ENCODE results near the gene DRICH1. TPM values are rescaled to one million over a fixed set of nuclear protein-coding genes. Genes with fewer than 3 reads are reported as not detected.
"Not testable (repeated sequence)": the region's sequence is repeated elsewhere in the genome, so short reads cannot be mapped to it uniquely, and the experiment has no call there.

DRICH1 gene
- total RNA-seq, 1 donor = 0.36 TPM

- no peak overlapping the region for H2AFZ ChIP-seq (ENCODE audit: low read length)
- H3K36me3 ChIP-seq (ENCODE audit: insufficient read depth, low read length) = no peaks in the 10 kb centered on the region
- H3K79me2 ChIP-seq (ENCODE audit: insufficient read depth, low read length) = no peaks in the 10 kb centered on the region
- no peaks in the 10 kb centered on the region for H3K9me3 ChIP-seq (ENCODE audit: low read depth, low read length)
- H3K27ac ChIP-seq (ENCODE audit: low read depth, low read length) = no peak overlapping the region
- no peaks in the 10 kb centered on the region for H3K4me1 ChIP-seq (ENCODE audit: insufficient read depth, low read length)
- H3K4me3 ChIP-seq (ENCODE audit: insufficient read depth, low read length) = no peak overlapping the region
- H3K27me3 ChIP-seq (ENCODE audit: insufficient read depth, low read length) = no peaks in the 10 kb centered on the region
- DNase-seq (ENCODE audit: insufficient read length, low spot score, missing footprints) = no peak
- no peak overlapping the region for H3K4me2 ChIP-seq (ENCODE audit: insufficient read depth, low read length)
- TF ChIP-seq, protein P1, sequence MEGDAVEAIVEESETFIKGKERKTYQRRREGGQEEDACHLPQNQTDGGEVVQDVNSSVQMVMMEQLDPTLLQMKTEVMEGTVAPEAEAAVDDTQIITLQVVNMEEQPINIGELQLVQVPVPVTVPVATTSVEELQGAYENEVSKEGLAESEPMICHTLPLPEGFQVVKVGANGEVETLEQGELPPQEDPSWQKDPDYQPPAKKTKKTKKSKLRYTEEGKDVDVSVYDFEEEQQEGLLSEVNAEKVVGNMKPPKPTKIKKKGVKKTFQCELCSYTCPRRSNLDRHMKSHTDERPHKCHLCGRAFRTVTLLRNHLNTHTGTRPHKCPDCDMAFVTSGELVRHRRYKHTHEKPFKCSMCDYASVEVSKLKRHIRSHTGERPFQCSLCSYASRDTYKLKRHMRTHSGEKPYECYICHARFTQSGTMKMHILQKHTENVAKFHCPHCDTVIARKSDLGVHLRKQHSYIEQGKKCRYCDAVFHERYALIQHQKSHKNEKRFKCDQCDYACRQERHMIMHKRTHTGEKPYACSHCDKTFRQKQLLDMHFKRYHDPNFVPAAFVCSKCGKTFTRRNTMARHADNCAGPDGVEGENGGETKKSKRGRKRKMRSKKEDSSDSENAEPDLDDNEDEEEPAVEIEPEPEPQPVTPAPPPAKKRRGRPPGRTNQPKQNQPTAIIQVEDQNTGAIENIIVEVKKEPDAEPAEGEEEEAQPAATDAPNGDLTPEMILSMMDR (IDR thresholded peaks at IDR 0.05; ENCODE audit: extremely low read depth, low read depth, low read length) = no peak
- no peaks in the 10 kb centered on the region for H4K20me1 ChIP-seq (ENCODE audit: insufficient read depth, low read length)
These were observed 17.0 kb upstream of the DRICH1 start for GRCh38 chr22:23649071-23649501.

GRCh38 chr22:23646526-23646925, 14.4 kb upstream of the DRICH1 start:
- H4K20me1 ChIP-seq (ENCODE audit: insufficient read depth, low read length); H3K36me3 ChIP-seq (ENCODE audit: insufficient read depth, low read length); DNase-seq (ENCODE audit: insufficient read length, low spot score, missing footprints); H2AFZ ChIP-seq (ENCODE audit: low read length); H3K4me1 ChIP-seq (ENCODE audit: insufficient read depth, low read length); H3K9me3 ChIP-seq (ENCODE audit: low read depth, low read length); H3K27me3 ChIP-seq (ENCODE audit: insufficient read depth, low read length); H3K79me2 ChIP-seq (ENCODE audit: insufficient read depth, low read length); H3K4me3 ChIP-seq (ENCODE audit: insufficient read depth, low read length); H3K27ac ChIP-seq (ENCODE audit: low read depth, low read length); H3K4me2 ChIP-seq (ENCODE audit: insufficient read depth, low read length): not testable (repeated sequence)

GRCh38 chr22:23640206-23640605, 8.1 kb upstream of the DRICH1 start:
- H3K27me3 ChIP-seq (ENCODE audit: insufficient read depth, low read length); H3K27ac ChIP-seq (ENCODE audit: low read depth, low read length); H2AFZ ChIP-seq (ENCODE audit: low read length); H3K4me3 ChIP-seq (ENCODE audit: insufficient read depth, low read length); H3K9me3 ChIP-seq (ENCODE audit: low read depth, low read length); H3K4me1 ChIP-seq (ENCODE audit: insufficient read depth, low read length); H4K20me1 ChIP-seq (ENCODE audit: insufficient read depth, low read length); H3K36me3 ChIP-seq (ENCODE audit: insufficient read depth, low read length); DNase-seq (ENCODE audit: insufficient read length, low spot score, missing footprints); H3K4me2 ChIP-seq (ENCODE audit: insufficient read depth, low read length); H3K79me2 ChIP-seq (ENCODE audit: insufficient read depth, low read length): not testable (repeated sequence)

- TF ChIP-seq, protein P1 (IDR thresholded peaks at IDR 0.05; ENCODE audit: extremely low read depth, low read depth, low read length) = no peak
- Histone ChIP-seq H3K27me3 (ENCODE audit: insufficient read depth, low read length) (no peaks in the 10 kb centered on the region), H3K27ac (ENCODE audit: low read depth, low read length) (no peak overlapping the region), H3K4me1 (ENCODE audit: insufficient read depth, low read length) (no peaks in the 10 kb centered on the region), H3K4me2 (ENCODE audit: insufficient read depth, low read length) (no peak overlapping the region), H4K20me1 (ENCODE audit: insufficient read depth, low read length) (no peaks in the 10 kb centered on the region), H3K36me3 (ENCODE audit: insufficient read depth, low read length) (no peaks in the 10 kb centered on the region), H3K9me3 (ENCODE audit: low read depth, low read length) (no peaks in the 10 kb centered on the region), H3K79me2 (ENCODE audit: insufficient read depth, low read length) (no peaks in the 10 kb centered on the region), H3K4me3 (ENCODE audit: insufficient read depth, low read length) (no peak overlapping the region), H2AFZ (ENCODE audit: low read length) (no peak overlapping the region)
- no peak for DNase-seq (ENCODE audit: insufficient read length, low spot score, missing footprints)
These were observed 7.5 kb upstream of the DRICH1 start for GRCh38 chr22:23639661-23640060.

- DNase-seq (ENCODE audit: insufficient read length, low spot score, missing footprints) = no peak
- no peaks in the 10 kb centered on the region for H3K27me3 ChIP-seq (ENCODE audit: insufficient read depth, low read length)
These were observed 6.5 kb upstream of the DRICH1 start for GRCh38 chr22:23638611-23639010.

DNA sequence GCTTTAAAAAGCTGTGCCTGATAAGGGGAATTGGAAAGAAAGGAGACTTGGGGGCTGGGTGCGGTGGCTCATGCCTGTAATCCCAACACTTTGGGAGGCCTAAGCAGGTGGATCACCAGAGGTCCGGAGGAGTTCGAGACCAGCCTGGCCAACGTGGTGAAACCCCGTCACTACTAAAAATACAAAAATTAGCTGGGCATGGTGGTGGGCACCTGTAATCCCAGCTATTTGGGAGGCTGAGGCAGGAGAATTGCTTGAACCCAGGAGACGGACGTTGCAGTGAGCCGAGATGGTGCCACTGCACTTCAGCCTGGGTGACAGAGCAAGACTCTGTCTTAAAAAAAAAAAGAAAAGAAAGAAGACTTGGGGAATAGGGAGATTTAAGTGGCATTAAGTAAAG, 3.2 kb upstream of the DRICH1 start:
- not testable (repeated sequence) for H3K36me3 ChIP-seq (ENCODE audit: insufficient read depth, low read length); H3K4me2 ChIP-seq (ENCODE audit: insufficient read depth, low read length); DNase-seq (ENCODE audit: insufficient read length, low spot score, missing footprints); H3K27me3 ChIP-seq (ENCODE audit: insufficient read depth, low read length); H4K20me1 ChIP-seq (ENCODE audit: insufficient read depth, low read length); H3K4me1 ChIP-seq (ENCODE audit: insufficient read depth, low read length); H3K9me3 ChIP-seq (ENCODE audit: low read depth, low read length); H2AFZ ChIP-seq (ENCODE audit: low read length); H3K27ac ChIP-seq (ENCODE audit: low read depth, low read length); H3K79me2 ChIP-seq (ENCODE audit: insufficient read depth, low read length); H3K4me3 ChIP-seq (ENCODE audit: insufficient read depth, low read length)

More at GRCh38 chr22:23638611-23639010, 6.5 kb upstream of the DRICH1 start:
- no peaks in the 10 kb centered on the region for H3K36me3 ChIP-seq (ENCODE audit: insufficient read depth, low read length)
- TF ChIP-seq, protein P1 (IDR thresholded peaks at IDR 0.05; ENCODE audit: extremely low read depth, low read depth, low read length) = no peak
- no peaks in the 10 kb centered on the region for H3K9me3 ChIP-seq (ENCODE audit: low read depth, low read length)
- no peaks in the 10 kb centered on the region for H4K20me1 ChIP-seq (ENCODE audit: insufficient read depth, low read length)
- H3K27ac ChIP-seq (ENCODE audit: low read depth, low read length) = no peak overlapping the region
- H3K4me1 ChIP-seq (ENCODE audit: insufficient read depth, low read length) = no peaks in the 10 kb centered on the region
- H3K4me3 ChIP-seq (ENCODE audit: insufficient read depth, low read length) = no peak overlapping the region
- H3K79me2 ChIP-seq (ENCODE audit: insufficient read depth, low read length) = no peaks in the 10 kb centered on the region
- H2AFZ ChIP-seq (ENCODE audit: low read length) = no peak overlapping the region
- no peak overlapping the region for H3K4me2 ChIP-seq (ENCODE audit: insufficient read depth, low read length)

DNA sequence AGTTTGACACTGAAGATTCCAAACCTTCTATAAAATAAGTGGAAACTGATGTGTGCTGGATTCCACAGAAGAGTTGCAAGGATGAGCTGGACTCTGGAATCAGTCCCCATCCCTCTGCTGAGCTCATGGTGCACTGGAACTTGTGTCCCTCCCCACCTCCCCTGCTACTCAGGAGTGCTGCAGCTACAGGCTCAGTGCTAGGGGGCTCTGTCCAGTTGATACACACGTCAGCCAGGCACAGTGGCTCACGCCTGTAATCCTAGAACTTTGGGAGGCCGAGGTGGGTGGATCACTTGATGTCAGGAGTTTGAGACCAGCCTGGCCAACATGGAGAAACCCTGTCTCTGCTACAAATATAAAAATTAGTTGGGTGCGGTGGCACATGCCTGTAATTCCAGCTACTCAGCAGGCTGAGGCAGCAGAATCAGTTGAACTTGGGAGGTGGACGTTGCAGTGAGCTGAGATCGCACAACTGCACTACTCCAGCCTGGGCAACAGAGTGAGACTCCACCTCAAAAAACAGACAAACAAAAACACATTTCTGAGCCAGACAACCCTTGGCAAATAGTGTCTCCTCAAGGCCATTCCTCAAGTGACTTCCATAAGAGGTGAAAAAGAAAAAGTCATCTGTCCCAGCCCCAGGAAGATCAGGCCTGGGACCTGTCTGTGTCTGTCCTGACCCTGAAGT, 3.9 kb downstream of the DRICH1 start:
- H3K36me3 ChIP-seq (ENCODE audit: insufficient read depth, low read length); H3K9me3 ChIP-seq (ENCODE audit: low read depth, low read length); DNase-seq (ENCODE audit: insufficient read length, low spot score, missing footprints); H3K79me2 ChIP-seq (ENCODE audit: insufficient read depth, low read length); H3K4me2 ChIP-seq (ENCODE audit: insufficient read depth, low read length); H3K4me1 ChIP-seq (ENCODE audit: insufficient read depth, low read length); H3K27me3 ChIP-seq (ENCODE audit: insufficient read depth, low read length); H3K27ac ChIP-seq (ENCODE audit: low read depth, low read length); H2AFZ ChIP-seq (ENCODE audit: low read length); H4K20me1 ChIP-seq (ENCODE audit: insufficient read depth, low read length); H3K4me3 ChIP-seq (ENCODE audit: insufficient read depth, low read length): not testable (repeated sequence)

Data from osteoblast (primary cell).